Measurements from ENCODE around the gene HTRA1. TPM values are rescaled to one million over a fixed set of nuclear protein-coding genes. Genes with fewer than 3 reads are reported as not detected.
A peak's percentile ranks its signal among the peaks of the same experiment; 100 is the strongest.

Gene HTRA1
- 204 TPM for polyA plus RNA-seq (2013, experiment 1 of 2)
- polyA plus RNA-seq (2013, experiment 2 of 2) = 204 TPM

- Histone ChIP-seq H3K9me3 (ENCODE audit: control insufficient read depth, low read length) (no peaks in the 10 kb centered on the region), H3K9ac (ENCODE audit: low read length) (peak within 1 kb of the TSS; percentile 93), H3K27me3 (ENCODE audit: control insufficient read depth in 1 of 2, insufficient read depth in 1 of 2, low read length in 2 of 2) (peaks cover 0 to 24% of the 10 kb centered on the region in 2 experiments), H3K4ac (ENCODE audit: low read depth in 1 of 2, low read length in 2 of 2) (peak within 1 kb of the TSS; percentile 83 to 89), H3K4me3 (ENCODE audit: insufficient read depth in 1 of 2, low read depth in 1 of 2, low read length in 2 of 2) (peak within 1 kb of the TSS; percentile 78 to 95), H2AK5ac (ENCODE audit: low read length, severe bottlenecking) (peak within 1 kb of the TSS; percentile 91), H4K8ac (ENCODE audit: low read length) (peak within 1 kb of the TSS; percentile 85), H3K14ac (ENCODE audit: low read length in 2 of 2) (peak within 1 kb of the TSS; percentile 57 to 98), H3K18ac (ENCODE audit: low read depth in 1 of 2, low read length in 2 of 2) (peak within 1 kb of the TSS; percentile 92 to 98), H2BK12ac (ENCODE audit: low read length in 2 of 2) (peak within 1 kb of the TSS; percentile 47 to 89), H3K4me2 (ENCODE audit: low read length, poor library complexity, severe bottlenecking) (peak within 1 kb of the TSS; percentile 100), H2BK5ac (ENCODE audit: low read depth, low read length, poor library complexity, severe bottlenecking) (no peak within 1 kb of the TSS), H2BK120ac (ENCODE audit: low read depth, low read length) (peak within 1 kb of the TSS; percentile 78), H2BK15ac (ENCODE audit: low read depth, poor library complexity, severe bottlenecking) (peak within 1 kb of the TSS; percentile 94), H3K23ac (ENCODE audit: low read length in 2 of 2) (peak within 1 kb of the TSS; percentile 97 to 99), H3K79me1 (replicated peaks; ENCODE audit: low read length, poor library complexity, severe bottlenecking) (peaks cover 15% of the 10 kb centered on the region), H4K91ac (ENCODE audit: low read length) (peak within 1 kb of the TSS; percentile 95), H2AFZ (ENCODE audit: low read depth, low read length) (peak within 1 kb of the TSS; percentile 57), H3K36me3 (ENCODE audit: control insufficient read depth in 1 of 2, insufficient read depth in 2 of 2, low read depth in 1 of 2, low read length in 2 of 2) (peaks cover 3 to 16% of the 10 kb centered on the region in 2 experiments), H3K27ac (ENCODE audit: low read length, poor library complexity, severe bottlenecking) (no peak within 1 kb of the TSS), H3K4me1 (ENCODE audit: control insufficient read depth, insufficient read depth, low read depth, low read length) (peaks cover 22% of the 10 kb centered on the region)
- peak; percentile 64 for DNase-seq
- WGBS = under 1% methylated on average over 41 of the region's 56 CpGs
Observed at GRCh38 chr10:122461367-122461728, at the start of gene HTRA1. Gene HTRA1, plus strand, starts transcription at chr10:122461553. Its CDS starts 100 bp downstream, at chr10:122461653.

- no peaks in the 10 kb centered on the region for H3K4me1 ChIP-seq (ENCODE audit: control insufficient read depth, insufficient read depth, low read depth, low read length)
- H2AFZ ChIP-seq (ENCODE audit: low read depth, low read length) = no peak overlapping the region
- H3K14ac ChIP-seq (ENCODE audit: low read length in 2 of 2) = no peak overlapping the region
- H4K8ac ChIP-seq (ENCODE audit: low read length) = no peak overlapping the region
- H2BK5ac ChIP-seq (ENCODE audit: low read depth, low read length, poor library complexity, severe bottlenecking) = no peak overlapping the region
- no peak overlapping the region for H2BK120ac ChIP-seq (ENCODE audit: low read depth, low read length)
- no peak overlapping the region for H2BK12ac ChIP-seq (ENCODE audit: low read length in 2 of 2)
- H3K36me3 ChIP-seq (ENCODE audit: control insufficient read depth in 1 of 2, insufficient read depth in 2 of 2, low read depth in 1 of 2, low read length in 2 of 2) = peaks cover 7 to 44% of the 10 kb centered on the region in 2 experiments
- no peaks in the 10 kb centered on the region for H3K27me3 ChIP-seq (ENCODE audit: control insufficient read depth in 1 of 2, insufficient read depth in 1 of 2, low read length in 2 of 2)
- no peak for DNase-seq
- no peak overlapping the region for H3K4me3 ChIP-seq (ENCODE audit: insufficient read depth in 1 of 2, low read depth in 1 of 2, low read length in 2 of 2)
- H2BK15ac ChIP-seq (ENCODE audit: low read depth, poor library complexity, severe bottlenecking) = no peak overlapping the region
- H3K18ac ChIP-seq (ENCODE audit: low read depth in 1 of 2, low read length in 2 of 2) = no peak overlapping the region
- no peak overlapping the region for H3K4me2 ChIP-seq (ENCODE audit: low read length, poor library complexity, severe bottlenecking)
- no peak overlapping the region for H3K23ac ChIP-seq (ENCODE audit: low read length in 2 of 2)
- H3K27ac ChIP-seq (ENCODE audit: low read length, poor library complexity, severe bottlenecking) = no peak overlapping the region
- no peak overlapping the region for H3K9ac ChIP-seq (ENCODE audit: low read length)
- H3K9me3 ChIP-seq (ENCODE audit: control insufficient read depth, low read length) = no peaks in the 10 kb centered on the region
- no peak overlapping the region for H3K4ac ChIP-seq (ENCODE audit: low read depth in 1 of 2, low read length in 2 of 2)
- no peak overlapping the region for H4K91ac ChIP-seq (ENCODE audit: low read length)
- H2AK5ac ChIP-seq (ENCODE audit: low read length, severe bottlenecking) = no peak overlapping the region
- peaks cover 19% of the 10 kb centered on the region for H3K79me1 ChIP-seq (replicated peaks; ENCODE audit: low read length, poor library complexity, severe bottlenecking)
Observed at GRCh38 chr10:122413327-122413726, 48.0 kb upstream of the HTRA1 start.

- Histone ChIP-seq H2AFZ (ENCODE audit: low read depth, low read length) (no peak overlapping the region), H3K9me3 (ENCODE audit: control insufficient read depth, low read length) (no peaks in the 10 kb centered on the region), H4K8ac (ENCODE audit: low read length) (no peak overlapping the region), H2BK120ac (ENCODE audit: low read depth, low read length) (no peak overlapping the region), H3K27ac (ENCODE audit: low read length, poor library complexity, severe bottlenecking) (no peak overlapping the region), H3K9ac (ENCODE audit: low read length) (no peak overlapping the region), H3K23ac (ENCODE audit: low read length in 2 of 2) (no peak overlapping the region), H3K27me3 (ENCODE audit: control insufficient read depth in 1 of 2, insufficient read depth in 1 of 2, low read length in 2 of 2) (no peaks in the 10 kb centered on the region), H3K79me1 (replicated peaks; ENCODE audit: low read length, poor library complexity, severe bottlenecking) (peaks cover 18% of the 10 kb centered on the region), H3K4ac (ENCODE audit: low read depth in 1 of 2, low read length in 2 of 2) (no peak overlapping the region), H2BK5ac (ENCODE audit: low read depth, low read length, poor library complexity, severe bottlenecking) (no peak overlapping the region), H4K91ac (ENCODE audit: low read length) (no peak overlapping the region), H2BK15ac (ENCODE audit: low read depth, poor library complexity, severe bottlenecking) (no peak overlapping the region), H2AK5ac (ENCODE audit: low read length, severe bottlenecking) (no peak overlapping the region), H3K14ac (ENCODE audit: low read length in 2 of 2) (no peak overlapping the region), H3K4me2 (ENCODE audit: low read length, poor library complexity, severe bottlenecking) (no peak overlapping the region), H3K4me3 (ENCODE audit: insufficient read depth in 1 of 2, low read depth in 1 of 2, low read length in 2 of 2) (no peak overlapping the region), H3K4me1 (ENCODE audit: control insufficient read depth, insufficient read depth, low read depth, low read length) (no peaks in the 10 kb centered on the region), H3K36me3 (ENCODE audit: control insufficient read depth in 1 of 2, insufficient read depth in 2 of 2, low read depth in 1 of 2, low read length in 2 of 2) (peaks cover 3 to 41% of the 10 kb centered on the region in 2 experiments), H2BK12ac (ENCODE audit: low read length in 2 of 2) (no peak overlapping the region), H3K18ac (ENCODE audit: low read depth in 1 of 2, low read length in 2 of 2) (no peak overlapping the region)
- no peak for DNase-seq
- WGBS = 94% methylated on average over 2 of the region's 2 CpGs
Observed at GRCh38 chr10:122417667-122418066, 43.7 kb upstream of the HTRA1 start.

GRCh38 chr10:122419016-122419415 is 42.3 kb upstream of the HTRA1 start:
- H3K4me3 ChIP-seq (ENCODE audit: insufficient read depth in 1 of 2, low read depth in 1 of 2, low read length in 2 of 2) = no peak overlapping the region
- no peak overlapping the region for H2BK15ac ChIP-seq (ENCODE audit: low read depth, poor library complexity, severe bottlenecking)
- H3K27me3 ChIP-seq (ENCODE audit: control insufficient read depth in 1 of 2, insufficient read depth in 1 of 2, low read length in 2 of 2) = no peaks in the 10 kb centered on the region
- H3K27ac ChIP-seq (ENCODE audit: low read length, poor library complexity, severe bottlenecking) = no peak overlapping the region
- H3K23ac ChIP-seq (ENCODE audit: low read length in 2 of 2) = no peak overlapping the region
- 100% methylated on average over 1 of the region's 1 CpG for WGBS
- no peak overlapping the region for H3K14ac ChIP-seq (ENCODE audit: low read length in 2 of 2)
- peaks cover 18% of the 10 kb centered on the region for H3K79me1 ChIP-seq (replicated peaks; ENCODE audit: low read length, poor library complexity, severe bottlenecking)
- no peak overlapping the region for H3K4ac ChIP-seq (ENCODE audit: low read depth in 1 of 2, low read length in 2 of 2)
- no peak overlapping the region for H2BK5ac ChIP-seq (ENCODE audit: low read depth, low read length, poor library complexity, severe bottlenecking)
- no peak overlapping the region for H2AFZ ChIP-seq (ENCODE audit: low read depth, low read length)
- no peak overlapping the region for H2BK120ac ChIP-seq (ENCODE audit: low read depth, low read length)
- no peak overlapping the region for H4K91ac ChIP-seq (ENCODE audit: low read length)
- no peak for DNase-seq
- no peak overlapping the region for H3K18ac ChIP-seq (ENCODE audit: low read depth in 1 of 2, low read length in 2 of 2)
- H3K4me1 ChIP-seq (ENCODE audit: control insufficient read depth, insufficient read depth, low read depth, low read length) = no peaks in the 10 kb centered on the region
- no peak overlapping the region for H3K4me2 ChIP-seq (ENCODE audit: low read length, poor library complexity, severe bottlenecking)
- H4K8ac ChIP-seq (ENCODE audit: low read length) = no peak overlapping the region
- peaks cover 3 to 35% of the 10 kb centered on the region in 2 experiments for H3K36me3 ChIP-seq (ENCODE audit: control insufficient read depth in 1 of 2, insufficient read depth in 2 of 2, low read depth in 1 of 2, low read length in 2 of 2)
- H2AK5ac ChIP-seq (ENCODE audit: low read length, severe bottlenecking) = no peak overlapping the region
- H2BK12ac ChIP-seq (ENCODE audit: low read length in 2 of 2) = no peak overlapping the region
- no peak overlapping the region for H3K9ac ChIP-seq (ENCODE audit: low read length)
- H3K9me3 ChIP-seq (ENCODE audit: control insufficient read depth, low read length) = no peaks in the 10 kb centered on the region
